Glomerular endothelial cell (primary cell): ENCODE results near the gene ELMO3. TPM values are rescaled to one million over a fixed set of nuclear protein-coding genes. Genes with fewer than 3 reads are reported as not detected.

Experiments used
- DNase-seq: peaks from one replicate; pipeline ENCODE4 v3.0.0-alpha.2; 2011; ENCODE audit warnings: low read depth, low spot score; ENCODE audit errors: extremely low read depth
- total RNA-seq: library from RNA; depleted of rRNA; stranded (reverse); fragments of >200 nt; gene quantifications from 2 replicates; pipeline ENCODE4 v1.2.3, GENCODE V29; 2015

ELMO3 gene
- total RNA-seq, 1 donor from 2014 or later, result 2.0 TPM

GRCh38 chr16:67193536-67193935 is 5.4 kb upstream of the ELMO3 start:
- DNase-seq, result no peak

- DNase-seq, result no peak
Measured at GRCh38 chr16:67194260-67194659, 4.7 kb upstream of the ELMO3 start.

- DNase-seq, result no peak
Measured at GRCh38 chr16:67195676-67196075, 3.3 kb upstream of the ELMO3 start.

- DNase-seq, result no peak
Measured at GRCh38 chr16:67196881-67197280, 2.0 kb upstream of the ELMO3 start.

- no peak for DNase-seq
Measured at GRCh38 chr16:67197704-67198103, 1.2 kb upstream of the ELMO3 start.

GRCh38 chr16:67198238-67198734 is 645 bp upstream of the ELMO3 start:
- no peak for DNase-seq

- no peak for DNase-seq
Measured at GRCh38 chr16:67199808-67200198, 872 bp downstream of the ELMO3 start.

- no peak for DNase-seq
Measured at GRCh38 chr16:67200491-67200890, 1.6 kb downstream of the ELMO3 start.

GRCh38 chr16:67201411-67202345 is 2.7 kb downstream of the ELMO3 start:
- no peak for DNase-seq

GRCh38 chr16:67202426-67202825 is 3.5 kb downstream of the ELMO3 start:
- DNase-seq, result no peak

- no peak for DNase-seq
Measured at GRCh38 chr16:67202956-67203493, 4.1 kb downstream of the ELMO3 start.

- DNase-seq, result no peak
Measured at GRCh38 chr16:67204076-67204475, 5.1 kb downstream of the ELMO3 start.

GRCh38 chr16:67206129-67206837 is 7.4 kb downstream of the ELMO3 start:
- no peak for DNase-seq

- no peak for DNase-seq
Measured at GRCh38 chr16:67206838-67207248, 7.9 kb downstream of the ELMO3 start.

- DNase-seq, result no peak
Measured at GRCh38 chr16:67207249-67208091, 8.5 kb downstream of the ELMO3 start.

GRCh38 chr16:67208154-67208896 is 9.4 kb downstream of the ELMO3 start:
- DNase-seq, result no peak

- no peak for DNase-seq
Measured at GRCh38 chr16:67209565-67209964, 10.6 kb downstream of the ELMO3 start.

- no peak for DNase-seq
Measured at GRCh38 chr16:67210069-67210937, 11.4 kb downstream of the ELMO3 start.

- DNase-seq, result no peak
Measured at GRCh38 chr16:67211674-67212073, 12.7 kb downstream of the ELMO3 start.
